Muscle of arm (tissue), 14 donors: ENCODE results near the gene ERMP1. TPM values are rescaled to one million over a fixed set of nuclear protein-coding genes. Genes with fewer than 3 reads are reported as not detected.
"Not testable (repeated sequence)": the region's sequence is repeated elsewhere in the genome, so short reads cannot be mapped to it uniquely, and the experiment has no call there.

Experiments
- DNase-seq: peaks from one replicate; pipeline ENCODE4 v3.0.0-alpha.2; 2013
- long read RNA-seq, 11 donors: transcript quantifications; one replicate each; lab custom pipeline, GENCODE V29; 2026
- polyA plus RNA-seq, 12 donors: library from polyadenylated mRNA; unstranded; fragments of 120-200 nt; gene quantifications; one replicate each; pipeline ENCODE4 v1.2.1, GENCODE V29; 2013; ENCODE audit not compliant: insufficient read length in 12 of 12

ERMP1 gene, protein sequence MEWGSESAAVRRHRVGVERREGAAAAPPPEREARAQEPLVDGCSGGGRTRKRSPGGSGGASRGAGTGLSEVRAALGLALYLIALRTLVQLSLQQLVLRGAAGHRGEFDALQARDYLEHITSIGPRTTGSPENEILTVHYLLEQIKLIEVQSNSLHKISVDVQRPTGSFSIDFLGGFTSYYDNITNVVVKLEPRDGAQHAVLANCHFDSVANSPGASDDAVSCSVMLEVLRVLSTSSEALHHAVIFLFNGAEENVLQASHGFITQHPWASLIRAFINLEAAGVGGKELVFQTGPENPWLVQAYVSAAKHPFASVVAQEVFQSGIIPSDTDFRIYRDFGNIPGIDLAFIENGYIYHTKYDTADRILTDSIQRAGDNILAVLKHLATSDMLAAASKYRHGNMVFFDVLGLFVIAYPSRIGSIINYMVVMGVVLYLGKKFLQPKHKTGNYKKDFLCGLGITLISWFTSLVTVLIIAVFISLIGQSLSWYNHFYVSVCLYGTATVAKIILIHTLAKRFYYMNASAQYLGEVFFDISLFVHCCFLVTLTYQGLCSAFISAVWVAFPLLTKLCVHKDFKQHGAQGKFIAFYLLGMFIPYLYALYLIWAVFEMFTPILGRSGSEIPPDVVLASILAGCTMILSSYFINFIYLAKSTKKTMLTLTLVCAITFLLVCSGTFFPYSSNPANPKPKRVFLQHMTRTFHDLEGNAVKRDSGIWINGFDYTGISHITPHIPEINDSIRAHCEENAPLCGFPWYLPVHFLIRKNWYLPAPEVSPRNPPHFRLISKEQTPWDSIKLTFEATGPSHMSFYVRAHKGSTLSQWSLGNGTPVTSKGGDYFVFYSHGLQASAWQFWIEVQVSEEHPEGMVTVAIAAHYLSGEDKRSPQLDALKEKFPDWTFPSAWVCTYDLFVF
- 10 to 100 TPM in 6 of 12 donors, 1 to 10 TPM in 5, not detected in 1; 6.6 to 15.0 (median 10.4) TPM for polyA plus RNA-seq
- long read RNA-seq, donor 1, full-length matches to known transcripts, result 2 of 8 reads
- long read RNA-seq, donor 1, partial matches to known transcripts, result 6 of 8 reads
- long read RNA-seq, donor 1, other reads (novel, unspliced or antisense), result 0 of 8 reads
- long read RNA-seq, donor 2, full-length matches to known transcripts, result 1 of 1 reads
- long read RNA-seq, donor 2, partial matches to known transcripts, result 0 of 1 reads
- long read RNA-seq, donor 2, other reads (novel, unspliced or antisense), result 0 of 1 reads
- long read RNA-seq, donor 3, result 0 reads
- long read RNA-seq, donor 4, full-length matches to known transcripts, result 1 of 1 reads
- long read RNA-seq, donor 4, partial matches to known transcripts, result 0 of 1 reads
- long read RNA-seq, donor 4, other reads (novel, unspliced or antisense), result 0 of 1 reads
- long read RNA-seq, donor 5, result 0 reads
- long read RNA-seq, donor 6, result 0 reads
- long read RNA-seq, donor 7, full-length matches to known transcripts, result 2 of 2 reads
- long read RNA-seq, donor 7, partial matches to known transcripts, result 0 of 2 reads
- long read RNA-seq, donor 7, other reads (novel, unspliced or antisense), result 0 of 2 reads
- long read RNA-seq, donor 8, result 0 reads
- long read RNA-seq, donor 9, result 0 reads
- long read RNA-seq, donor 10, result 0 reads
- long read RNA-seq, donor 11, full-length matches to known transcripts, result 3 of 3 reads
- long read RNA-seq, donor 11, partial matches to known transcripts, result 0 of 3 reads
- long read RNA-seq, donor 11, other reads (novel, unspliced or antisense), result 0 of 3 reads

DNA sequence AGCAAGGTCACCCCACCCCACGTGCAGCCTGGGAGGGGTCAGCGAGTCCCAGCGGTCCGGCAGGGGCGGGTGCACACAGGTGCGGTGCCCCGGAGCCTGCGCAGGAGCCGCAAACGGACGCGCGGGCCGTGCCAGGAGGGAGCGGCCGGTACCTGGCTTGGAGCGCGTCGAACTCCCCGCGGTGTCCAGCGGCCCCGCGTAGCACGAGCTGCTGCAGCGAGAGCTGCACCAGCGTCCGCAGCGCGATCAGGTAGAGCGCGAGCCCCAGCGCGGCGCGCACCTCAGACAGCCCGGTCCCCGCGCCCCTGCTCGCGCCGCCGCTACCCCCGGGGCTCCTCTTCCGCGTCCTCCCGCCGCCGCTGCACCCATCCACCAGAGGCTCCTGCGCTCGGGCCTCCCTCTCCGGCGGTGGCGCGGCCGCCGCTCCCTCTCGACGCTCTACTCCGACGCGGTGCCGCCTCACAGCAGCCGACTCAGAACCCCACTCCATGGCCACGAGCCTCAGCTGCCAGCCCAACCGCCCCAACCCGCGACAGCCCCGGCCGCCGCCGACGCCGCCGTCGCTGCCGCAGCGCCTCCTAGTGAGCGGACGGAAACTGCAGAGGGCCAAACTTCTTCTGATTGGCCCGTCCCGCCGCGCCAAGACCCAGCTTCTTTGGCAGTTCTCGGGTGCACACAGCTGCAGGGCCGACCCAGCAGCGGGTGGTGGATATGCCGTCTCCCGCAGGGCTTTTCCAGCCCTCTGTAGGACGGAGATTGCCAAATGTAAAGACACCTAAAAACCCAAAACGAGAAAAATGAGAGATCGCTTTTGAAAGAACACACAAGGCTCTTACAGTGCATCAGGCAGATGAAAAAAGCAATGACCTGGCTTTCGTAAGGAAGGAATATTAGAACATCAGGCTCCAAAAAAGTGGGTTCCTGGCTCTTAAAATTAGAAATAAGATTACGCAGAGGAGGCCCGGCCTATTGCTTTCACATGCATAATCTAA is at the start of gene ERMP1:
Gene ERMP1, minus strand, starts transcription at position 580 of the 992 bp plus-strand sequence. Its CDS starts 90 bp downstream, at position 490.
- peak; percentile 91 for DNase-seq

DNA sequence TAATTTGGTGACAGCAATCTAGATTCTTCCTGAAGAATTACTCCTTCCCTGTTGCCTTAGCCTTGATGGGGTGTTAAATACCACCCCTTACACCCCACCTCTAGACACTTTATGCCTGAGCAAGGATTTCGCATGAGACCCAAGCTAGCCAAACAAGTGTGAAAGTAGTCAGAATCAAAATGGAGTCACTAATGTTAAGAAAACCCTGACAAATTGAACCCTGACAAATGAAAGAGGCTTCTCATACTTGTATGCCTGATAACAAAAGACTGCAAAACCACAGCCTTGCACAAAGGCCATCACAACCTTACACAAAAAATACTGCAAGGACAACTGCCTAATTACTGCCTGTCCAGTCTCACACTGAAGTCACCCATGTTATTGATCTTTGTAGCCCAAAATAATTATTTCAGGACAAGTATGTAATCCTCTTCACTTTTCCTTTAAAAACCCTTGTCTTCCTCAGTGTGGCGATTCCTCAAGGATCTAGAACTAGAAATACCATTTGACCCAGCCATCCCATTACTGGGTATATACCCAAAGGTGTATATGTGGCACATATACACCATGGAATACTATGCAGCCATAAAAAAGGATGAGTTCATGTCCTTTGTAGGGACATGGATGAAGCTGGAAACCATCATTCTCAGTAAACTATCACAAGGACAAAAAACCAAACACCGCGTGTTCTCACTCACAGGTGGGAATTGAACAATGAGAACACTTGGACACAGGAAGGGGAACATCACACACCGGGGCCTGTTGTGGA is 49.5 kb upstream of the ERMP1 start:
- DNase-seq, result not testable (repeated sequence)

GRCh38 chr9:5879419-5880181 is 46.7 kb upstream of the ERMP1 start:
- DNase-seq, result no peak

GRCh38 chr9:5876711-5877110 is 43.8 kb upstream of the ERMP1 start:
- DNase-seq, result no peak

DNA sequence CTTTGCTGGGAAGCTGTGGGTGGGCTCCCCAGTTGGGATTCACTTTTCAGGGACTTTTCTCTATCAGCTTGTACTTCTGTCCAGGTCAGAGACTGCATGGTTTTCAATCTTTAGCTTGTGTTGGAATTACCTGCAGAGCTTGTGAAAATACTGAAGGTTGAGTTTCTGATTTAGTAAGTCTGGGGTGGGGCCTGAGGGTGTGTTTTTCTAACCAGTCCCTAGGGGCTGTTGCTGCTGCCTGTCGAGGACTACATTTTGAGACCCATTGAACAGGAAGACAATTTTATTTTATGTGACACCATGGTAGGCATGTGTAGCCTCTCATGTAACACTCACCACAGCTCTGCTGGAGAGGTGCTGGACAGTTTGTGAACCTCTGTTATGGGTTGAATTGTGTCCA is 43.1 kb upstream of the ERMP1 start:
- no peak for DNase-seq

- DNase-seq, result no peak
These were observed 41.1 kb upstream of the ERMP1 start for GRCh38 chr9:5874048-5874447.

GRCh38 chr9:5873439-5873838 is 40.5 kb upstream of the ERMP1 start:
- DNase-seq, result no peak

- no peak for DNase-seq
These were observed 39.6 kb upstream of the ERMP1 start for GRCh38 chr9:5872511-5872910.

DNA sequence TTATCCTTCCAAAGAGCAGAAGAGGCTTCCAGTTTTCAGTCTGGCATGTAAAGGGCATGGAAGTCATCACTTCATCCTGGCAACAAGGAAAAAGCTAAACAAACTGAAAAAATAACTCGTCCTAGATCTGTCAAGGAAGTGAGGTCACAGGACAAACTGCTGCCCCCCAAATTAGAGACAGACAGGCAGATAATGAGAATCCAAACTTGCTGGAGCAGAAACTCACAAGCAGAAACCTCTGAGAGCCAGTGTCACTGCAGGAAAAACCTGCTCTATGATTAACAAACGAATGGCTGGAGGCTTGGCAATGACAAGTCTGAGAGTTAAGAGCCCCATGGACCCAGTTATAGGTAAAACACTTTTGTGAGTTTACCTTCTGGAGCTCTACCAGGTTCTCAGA is 38.9 kb upstream of the ERMP1 start:
- DNase-seq, result no peak

GRCh38 chr9:5870691-5871090 is 37.8 kb upstream of the ERMP1 start:
- no peak for DNase-seq

GRCh38 chr9:5870020-5870339 is 37.1 kb upstream of the ERMP1 start:
- DNase-seq, result no peak

DNA sequence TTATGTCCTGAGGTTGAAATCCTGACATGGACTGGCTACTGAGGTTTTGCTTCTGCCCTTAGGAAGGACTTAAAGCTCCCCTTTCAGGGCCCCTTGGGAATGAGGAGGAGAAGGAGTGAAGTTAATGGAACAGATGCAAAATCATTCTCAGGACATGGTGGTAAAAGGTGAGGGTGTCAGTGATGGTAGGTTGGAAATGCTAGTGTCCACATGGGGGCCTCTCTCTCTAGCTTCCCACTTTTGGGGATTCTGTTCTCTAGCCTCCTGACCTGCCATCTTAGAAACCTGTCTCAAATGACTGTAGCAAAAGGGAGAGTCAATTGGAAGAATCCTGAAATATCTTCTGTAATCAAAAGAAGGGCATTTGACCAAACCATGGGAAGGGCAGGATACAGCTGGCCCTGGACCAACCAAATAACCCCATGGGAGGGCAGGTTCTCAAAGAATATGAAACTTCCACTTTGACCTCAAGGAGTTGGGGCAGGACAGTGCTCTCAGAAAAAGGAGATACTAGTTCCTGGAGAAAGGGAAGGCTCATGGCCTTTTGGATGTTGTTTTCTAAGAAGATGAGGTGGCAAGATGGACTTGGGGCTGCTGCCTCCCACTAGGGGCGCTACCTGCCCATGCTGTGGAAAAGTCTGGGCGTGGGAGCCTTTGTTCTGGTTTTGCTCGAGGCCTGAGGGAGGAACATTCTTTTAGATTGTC is 36.5 kb upstream of the ERMP1 start:
- no peak for DNase-seq

GRCh38 chr9:5868235-5868634 is 35.3 kb upstream of the ERMP1 start:
- DNase-seq, result no peak

- no peak for DNase-seq
These were observed 33.8 kb upstream of the ERMP1 start for GRCh38 chr9:5866685-5867084.

GRCh38 chr9:5866272-5866671 is 33.4 kb upstream of the ERMP1 start:
- DNase-seq, result no peak

DNA sequence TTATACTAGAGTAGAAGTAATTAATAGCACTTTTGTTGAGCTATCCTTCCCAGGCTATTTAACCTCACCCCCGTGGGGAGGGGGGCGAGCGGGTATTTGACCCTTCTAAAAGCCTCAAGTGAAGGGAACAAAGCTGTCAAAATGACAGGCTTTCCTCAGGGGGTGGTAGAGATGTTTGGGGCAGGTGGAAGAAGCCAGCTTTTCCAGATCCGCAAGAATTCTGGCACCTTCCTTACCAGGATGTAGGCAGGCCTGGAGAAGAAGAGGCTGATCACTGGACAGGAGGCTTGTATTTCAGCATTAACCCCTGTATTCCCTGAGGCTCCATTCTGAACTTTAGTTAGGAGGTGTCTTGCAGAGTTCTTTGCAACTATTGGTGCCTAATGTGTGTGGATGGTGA is 31.5 kb upstream of the ERMP1 start:
- no peak for DNase-seq

DNA sequence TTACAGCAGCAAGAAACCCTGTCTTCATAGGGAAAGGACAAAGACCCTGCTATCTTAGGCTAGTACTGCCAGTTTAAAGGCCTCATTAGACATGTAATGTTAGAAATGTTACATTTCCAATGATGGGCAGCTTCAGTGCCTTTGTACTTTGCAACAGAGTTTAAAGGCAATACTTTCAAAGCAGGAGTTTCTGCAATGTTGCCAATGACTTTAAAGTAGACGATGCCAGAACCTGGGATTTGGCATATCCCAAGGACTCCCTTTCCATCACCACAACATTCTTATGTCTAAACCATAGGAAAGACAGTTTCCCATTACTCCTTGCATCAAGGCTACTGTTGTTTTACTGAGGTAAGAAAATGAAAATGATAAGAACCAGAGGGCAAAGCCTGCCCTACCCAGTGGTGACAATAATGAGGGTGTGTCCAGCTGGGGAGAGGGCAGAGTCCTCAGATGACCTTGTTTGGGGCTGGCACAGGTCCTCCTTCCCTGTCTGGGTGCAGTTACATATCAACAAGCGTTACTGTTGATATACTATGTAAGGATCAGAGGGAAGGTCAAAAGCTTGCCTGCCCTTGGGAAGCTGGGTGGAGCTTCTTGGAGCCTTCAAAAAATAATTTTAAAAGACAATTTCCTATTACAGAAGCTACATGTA is 30.3 kb upstream of the ERMP1 start:
- DNase-seq, result no peak
